HepG2 (cell line): ENCODE results near the gene ZNF512B. TPM values are rescaled to one million over a fixed set of nuclear protein-coding genes. Genes with fewer than 3 reads are reported as not detected.
A peak's percentile ranks its signal among the peaks of the same experiment; 100 is the strongest.

Experiments used
- ATAC-seq: fragments of 200-7000 bp; cut with Tn5 transposase; 3 replicates; pipeline ENCODE4 v1.9.1; 2020; ENCODE audit warnings: mild to moderate bottlenecking, moderate library complexity
- BruUV-seq: library from RNA; stranded (reverse); fragments of 400-500 nt; replicated peaks from 2 replicates; lab custom pipeline; 2021; lab: Mats Ljungman, UMichigan
- CTCF ChIA-PET: fragments of 300-600 bp; formaldehyde crosslinking; extraction: SDS; loops from one replicate; lab custom pipeline; 2021; ENCODE audit warnings: low total read pairs, inconsistent platforms, low intra/inter-chr PET ratio; lab: Yijun Ruan, JAX
- POLR2A ChIA-PET: fragments of 350-600 bp; sonication (Branson Sonifier 250); formaldehyde crosslinking; loops from one replicate; lab custom pipeline; 2020; ENCODE audit warnings: antibody characterized with exemption, inconsistent platforms; lab: Yijun Ruan, JAX
- DNase-seq: peaks from one replicate; pipeline ENCODE4 v3.0.0-alpha.2; 2015; ENCODE audit warnings: low spot score
- FAIRE-seq: peaks from 3 replicates; lab custom pipeline; 2011; peaks lifted over from hg19 to GRCh38; lab: Jason Lieb, UNC
- H2AFZ ChIP-seq: one replicate; pipeline ENCODE4 v1.6.1; 2011; ENCODE audit warnings: low read length, inconsistent platforms
- H3K27ac ChIP-seq: fragments of 300-600 bp; 3 replicates; pipeline ENCODE4 v1.8.0; 2011; ENCODE audit warnings: mixed run types, mild to moderate bottlenecking, mixed read lengths, low read length, inconsistent platforms; ENCODE audit not compliant: insufficient read depth; ENCODE audit errors: extremely low read length
- H3K27me3 ChIP-seq, 2 experiments: fragments of 200-600 bp in 1 of 2; 2 replicates in 1 of 2; 3 replicates in 1 of 2; pipeline versions ENCODE4 v1.6.0 to v1.8.0; 2011; ENCODE audit warnings: low read length in 2 of 2, mild to moderate bottlenecking in 2 of 2, moderate library complexity in 2 of 2, inconsistent platforms in 1 of 2; ENCODE audit not compliant: insufficient read depth in 2 of 2, control insufficient read depth in 1 of 2
- H3K36me3 ChIP-seq, 2 experiments: fragments of 200-600 bp in 1 of 2; replicated peaks in 1 of 2; 2 replicates in 1 of 2; 3 replicates in 1 of 2; pipeline versions ENCODE4 v1.5.1 to v1.8.0; 2011; ENCODE audit warnings: low read length in 2 of 2, inconsistent platforms in 1 of 2; ENCODE audit not compliant: insufficient read depth in 2 of 2, control insufficient read depth in 1 of 2
- H3K4me1 ChIP-seq: 2 replicates; pipeline ENCODE4 v1.5.1; 2012; ENCODE audit warnings: low read length, inconsistent platforms; ENCODE audit not compliant: insufficient read depth
- H3K4me2 ChIP-seq: 2 replicates; pipeline ENCODE4 v1.6.0; 2011; ENCODE audit warnings: low read depth, low read length, inconsistent platforms
- H3K4me3 ChIP-seq, 3 experiments: fragments of 200-600 bp in 1 of 3; sonication (generic), shearing (Covaris generic) in 1 of 3; replicated peaks in 1 of 3; 2 replicates each; pipeline ENCODE4 v1.5.1; 2011 to 2016; ENCODE audit warnings: low read length in 3 of 3, inconsistent platforms in 2 of 3, low read depth in 2 of 3, mild to moderate bottlenecking in 2 of 3, control low read depth in 1 of 3, mixed read lengths in 1 of 3; ENCODE audit not compliant: insufficient read depth in 1 of 3
- H3K79me2 ChIP-seq: one replicate; pipeline ENCODE4 v1.6.1; 2011; ENCODE audit warnings: low read length, inconsistent platforms; ENCODE audit not compliant: insufficient read depth
- H3K9ac ChIP-seq: 2 replicates; pipeline ENCODE4 v1.6.0; 2011; ENCODE audit warnings: mild to moderate bottlenecking, low read depth, low read length, inconsistent platforms; ENCODE audit not compliant: insufficient read depth
- H3K9me3 ChIP-seq: 2 replicates; pipeline ENCODE4 v1.5.1; 2012; ENCODE audit warnings: mild to moderate bottlenecking, low read length
- H4K20me1 ChIP-seq: 2 replicates; pipeline ENCODE4 v1.6.0; 2011; ENCODE audit warnings: inconsistent platforms, mild to moderate bottlenecking, low read length, moderate library complexity; ENCODE audit not compliant: insufficient read depth
- ARID2 ChIP-seq: sonication (generic); formaldehyde crosslinking; IDR thresholded peaks from 2 replicates; pipeline ENCODE4 v1.8.1; 2022; ENCODE audit warnings: mild to moderate bottlenecking, missing genetic modification reagents, borderline replicate concordance
- IRF9 ChIP-seq: sonication (generic); formaldehyde crosslinking; IDR thresholded peaks from 2 replicates; pipeline ENCODE4 v1.8.0; 2022; ENCODE audit warnings: missing genetic modification reagents, mild to moderate bottlenecking, borderline replicate concordance
- KDM3A ChIP-seq: IDR thresholded peaks from 2 replicates; pipeline ENCODE4 v1.6.1; 2018; ENCODE audit warnings: low read depth, missing compliant biosample characterization
- NFE2L1 ChIP-seq: sonication (generic); formaldehyde crosslinking; IDR thresholded peaks from 2 replicates; pipeline ENCODE4 v1.4.0; 2020; ENCODE audit warnings: missing genetic modification reagents, mild to moderate bottlenecking, borderline replicate concordance
- RARG ChIP-seq: sonication (generic); formaldehyde crosslinking; IDR thresholded peaks from 2 replicates; pipeline ENCODE4 v1.4.0; 2020; ENCODE audit warnings: low read depth, mild to moderate bottlenecking, missing genetic modification reagents
- RBFOX2 ChIP-seq: fragments of 200-400 bp; formaldehyde crosslinking; IDR thresholded peaks from 2 replicates; pipeline ENCODE4 v1.6.1; 2017; ENCODE audit warnings: low read depth, mild to moderate bottlenecking, low read length
- SALL1 ChIP-seq: sonication (generic); formaldehyde crosslinking; IDR thresholded peaks from 2 replicates; pipeline ENCODE4 v1.8.0; 2022; ENCODE audit warnings: mild to moderate bottlenecking, missing genetic modification reagents
- TBX2 ChIP-seq: sonication (generic); formaldehyde crosslinking; IDR thresholded peaks from 2 replicates; pipeline ENCODE4 v1.5.0; 2020; ENCODE audit warnings: missing genetic modification reagents, mild to moderate bottlenecking, borderline replicate concordance
- ZBTB37 ChIP-seq: sonication (generic); formaldehyde crosslinking; IDR thresholded peaks from 2 replicates; pipeline ENCODE4 v1.4.0; 2020; ENCODE audit warnings: mild to moderate bottlenecking, missing genetic modification reagents
- ZFX ChIP-seq: sonication (generic); formaldehyde crosslinking; IDR thresholded peaks from 2 replicates; pipeline ENCODE4 v1.4.0; 2020; ENCODE audit warnings: mild to moderate bottlenecking, low read depth, missing genetic modification reagents, moderate library complexity
- ZNF224 ChIP-seq: sonication (generic); formaldehyde crosslinking; IDR thresholded peaks from 2 replicates; pipeline ENCODE4 v1.5.0; 2020; ENCODE audit warnings: mild to moderate bottlenecking, missing genetic modification reagents
- ZNF550 ChIP-seq: sonication (generic); formaldehyde crosslinking; IDR thresholded peaks from 2 replicates; pipeline ENCODE4 v1.4.0; 2020; ENCODE audit warnings: mild to moderate bottlenecking, missing genetic modification reagents, borderline replicate concordance
- ZNF556 ChIP-seq: sonication (generic); formaldehyde crosslinking; IDR thresholded peaks from 2 replicates; pipeline ENCODE4 v1.4.0; 2020; ENCODE audit warnings: mild to moderate bottlenecking, missing genetic modification reagents, borderline replicate concordance
- ZNF687 ChIP-seq: sonication (generic); formaldehyde crosslinking; IDR thresholded peaks from 2 replicates; pipeline ENCODE4 v1.5.1; 2020; ENCODE audit warnings: mild to moderate bottlenecking, missing genetic modification reagents, moderate library complexity
- WGBS: methylation state at CpG from one replicate; pipeline ENCODE4 v1.1.6; 2017; ENCODE audit warnings: low lambda C conversion rate; 5-methylcytosine and 5-hydroxymethylcytosine counted together
- in situ Hi-C: cut with HindIII; loops from 2 replicates; pipeline ENCODE4 v1.10.0; 2017; ENCODE audit warnings: low pct_unique_long_range_greater_than_20kb; ENCODE audit not compliant: extremely low pct_ligation_motif_present
- intact Hi-C: fragments of 100-400 bp; cut with micrococcal nuclease; formaldehyde crosslinking; loops from one replicate; pipeline ENCODE4 v1.10.0; 2022; ENCODE audit not compliant: unreplicated experiment
- polyA plus RNA-seq, 8 experiments: library from polyadenylated mRNA; depleted of rRNA in 3 of 8; stranded (reverse) in 7 of 8; unstranded in 1 of 8; fragments of >200 nt; fragmentation: Illumina TruSeq in 4 of 8; extraction: Trizol in 4 of 8; gene quantifications; 2 replicates each; pipeline versions ENCODE4 v1.2.1 to v1.2.3, GENCODE V29; 2011 to 2016; ENCODE audit warnings: low read depth in 4 of 8, missing spikeins in 1 of 8, mixed read lengths in 1 of 8; ENCODE audit not compliant: insufficient read depth in 1 of 8
- total RNA-seq, 5 experiments: library from RNA; depleted of rRNA; stranded (reverse); fragments of >200 nt; fragmentation: Illumina TruSeq; extraction: Trizol; gene quantifications; 2 replicates each; pipeline ENCODE4 v1.2.3, GENCODE V29; 2016; ENCODE audit warnings: low read depth in 1 of 5

The ZNF512B gene
- total and polyA plus RNA-seq, 2 of the 13 experiments (the other 11 are each of a cell fraction or from before 2014, with no cell fraction given): 11.5 to 30.6 TPM

GRCh38 chr20:63950701-63951397 is 18.9 kb downstream of the ZNF512B start:
- peaks cover 15 to 22% of the 10 kb centered on the region in 2 experiments for H3K36me3 ChIP-seq
- H3K4me3 ChIP-seq: no peak overlapping the region
- DNase-seq: no peak
- H3K4me2 ChIP-seq: peak overlapping the region; percentile 4; the same call in 1 of the 2 replicates
- H3K79me2 ChIP-seq: peaks cover 88% of the 10 kb centered on the region
- ATAC-seq: no peak
- H3K27me3 ChIP-seq: no peaks in the 10 kb centered on the region
- H3K4me1 ChIP-seq: peaks cover 69% of the 10 kb centered on the region
- intact Hi-C loops: no loop called here
- H2AFZ ChIP-seq: no peak overlapping the region
- no peak for FAIRE-seq
- H3K9ac ChIP-seq: peak overlapping the region; percentile 10; the same call in 1 of the 2 replicates
- BruUV-seq: no TSS peak
- ChIA-PET POLR2A (interaction anchor here (0.6 to 1.3 kb wide), 2 partner anchors 21 to 105 kb away, joined by 3 to 4 read pairs; no protein-coding TSS in a partner anchor), CTCF (interaction anchor here (1.5 kb wide), 1 partner anchor 23 kb away, joined by 4 read pairs; no protein-coding TSS in a partner anchor)
- H3K9me3 ChIP-seq: no peaks in the 10 kb centered on the region
- H4K20me1 ChIP-seq: peaks cover 88% of the 10 kb centered on the region
- peak overlapping the region; percentile 13 for H3K27ac ChIP-seq
- 63% methylated on average over 6 of the region's 20 CpGs for WGBS
- in situ Hi-C loops: no loop called here
- TF ChIP-seq ZNF556: 0 out of 2 replicates have a peak, but pooled peaks have one; percentile 52
- TF ChIP-seq ZNF550 (CRISPR knock-in tag): peak; percentile 67; the same call in 1 of the 2 replicates
- TF ChIP-seq SALL1 (CRISPR knock-in tag): no peak; the same call in 1 of the 2 replicates
- 0 out of 2 replicates have a peak, but pooled peaks have one; percentile 9 for TF ChIP-seq TBX2 (CRISPR knock-in tag)
- no peak for TF ChIP-seq ZBTB37
- no peak for TF ChIP-seq IRF9 (CRISPR knock-in tag)
- TF ChIP-seq NFE2L1 (CRISPR knock-in tag): 0 out of 2 replicates have a peak, but pooled peaks have one; percentile 69
- TF ChIP-seq RBFOX2: peak; percentile 45; the same call in 1 of the 2 replicates
- 0 out of 2 replicates have a peak, but pooled peaks have one; percentile 9 for TF ChIP-seq ZNF687
- TF ChIP-seq KDM3A: no peak
- TF ChIP-seq ZNF224 (CRISPR knock-in tag): 0 out of 2 replicates have a peak, but pooled peaks have one; percentile 0
- TF ChIP-seq RARG (CRISPR knock-in tag): no peak
- 0 out of 2 replicates have a peak, but pooled peaks have one; percentile 37 for TF ChIP-seq ZFX (CRISPR knock-in tag)
- TF ChIP-seq ARID2 (CRISPR knock-in tag): no peak
